GM18519 (cell line): ENCODE results near the gene SERPINB12.

Experiments
- ATAC-seq: cut with Tn5 transposase; IDR thresholded peaks from one replicate; pipeline ENCODE4 v1.9.1; 2021; ENCODE audit warnings: mild to moderate bottlenecking, moderate library complexity; ENCODE audit not compliant: unreplicated experiment, low FRiP score

SERPINB12 gene

DNA sequence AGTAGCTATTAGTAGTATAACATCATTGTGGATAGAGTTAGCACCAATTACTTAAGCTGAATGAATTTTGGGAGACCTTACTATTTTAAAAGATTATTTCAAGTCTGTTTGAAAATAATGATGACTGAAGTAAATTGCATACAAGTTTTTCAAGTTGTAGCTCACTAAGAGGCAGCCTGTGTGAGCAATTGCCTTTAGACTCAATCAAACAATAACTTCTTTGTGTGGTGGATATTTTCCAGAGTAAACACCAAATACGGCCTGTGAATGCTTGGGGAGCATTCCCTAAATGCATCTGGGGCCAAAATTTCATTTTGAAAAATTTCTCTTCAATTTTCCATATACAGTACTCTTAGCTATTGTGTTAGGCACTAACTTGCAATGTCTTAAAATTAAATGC is 7.9 kb downstream of the SERPINB12 start:
- no peak for ATAC-seq

DNA sequence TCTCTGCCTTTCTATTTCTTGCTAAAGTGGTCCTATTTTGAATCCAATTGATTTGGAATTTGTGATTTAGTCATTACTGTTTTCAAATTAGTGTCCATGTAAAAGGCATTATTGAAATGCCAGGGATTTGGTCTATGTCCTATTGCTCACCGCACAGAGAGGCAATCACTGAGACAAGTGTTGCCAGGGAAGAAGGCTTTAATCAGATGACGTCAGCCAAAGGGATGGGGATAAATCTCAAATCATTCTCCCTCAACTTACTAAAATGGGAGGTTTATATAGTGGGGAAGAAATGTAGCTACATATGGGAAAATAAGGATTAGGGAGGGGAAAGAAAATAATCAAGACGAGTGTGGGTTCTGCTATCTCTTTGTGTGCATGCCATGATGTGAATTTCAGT is 9.6 kb downstream of the SERPINB12 start:
- no peak for ATAC-seq

DNA sequence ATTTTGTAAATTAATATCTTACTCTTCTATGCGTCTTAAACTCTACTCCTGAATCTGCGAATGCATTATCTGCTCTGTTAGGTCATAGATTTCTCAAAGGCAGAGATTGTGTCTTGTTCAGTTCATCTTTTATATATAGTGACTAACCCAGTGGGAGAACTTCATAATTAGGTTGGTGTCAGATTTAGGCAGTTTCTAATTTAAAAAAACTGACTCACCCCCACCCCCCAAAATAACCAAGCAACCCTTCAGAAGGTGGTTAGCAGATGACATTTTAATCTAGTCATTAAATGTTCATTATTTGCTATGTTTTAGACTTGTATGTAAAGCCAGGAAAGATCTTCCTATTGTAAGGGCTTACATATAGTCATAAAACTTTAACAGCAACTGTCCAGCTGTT is 10.4 kb downstream of the SERPINB12 start:
- no peak for ATAC-seq

DNA sequence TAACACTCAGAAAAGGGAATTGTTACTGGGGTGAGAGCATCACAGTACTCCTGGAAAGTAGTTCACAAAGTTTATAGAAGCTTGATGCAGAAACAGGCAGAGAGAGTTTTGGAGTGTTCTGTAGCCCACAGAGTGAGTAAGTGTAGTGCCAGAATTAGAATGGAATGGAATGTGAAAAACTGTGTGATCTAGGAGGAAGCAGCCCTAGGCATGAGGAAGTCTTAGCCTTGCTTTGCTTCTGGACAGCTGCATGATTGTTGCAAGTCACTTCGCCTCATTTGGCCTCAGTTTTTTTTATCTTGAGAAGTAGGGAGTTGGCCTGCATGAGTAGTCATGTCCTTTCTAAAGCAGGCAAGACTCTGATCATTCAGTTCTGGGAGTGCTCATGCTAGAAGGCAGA is 10.9 kb downstream of the SERPINB12 start:
- no peak for ATAC-seq

DNA sequence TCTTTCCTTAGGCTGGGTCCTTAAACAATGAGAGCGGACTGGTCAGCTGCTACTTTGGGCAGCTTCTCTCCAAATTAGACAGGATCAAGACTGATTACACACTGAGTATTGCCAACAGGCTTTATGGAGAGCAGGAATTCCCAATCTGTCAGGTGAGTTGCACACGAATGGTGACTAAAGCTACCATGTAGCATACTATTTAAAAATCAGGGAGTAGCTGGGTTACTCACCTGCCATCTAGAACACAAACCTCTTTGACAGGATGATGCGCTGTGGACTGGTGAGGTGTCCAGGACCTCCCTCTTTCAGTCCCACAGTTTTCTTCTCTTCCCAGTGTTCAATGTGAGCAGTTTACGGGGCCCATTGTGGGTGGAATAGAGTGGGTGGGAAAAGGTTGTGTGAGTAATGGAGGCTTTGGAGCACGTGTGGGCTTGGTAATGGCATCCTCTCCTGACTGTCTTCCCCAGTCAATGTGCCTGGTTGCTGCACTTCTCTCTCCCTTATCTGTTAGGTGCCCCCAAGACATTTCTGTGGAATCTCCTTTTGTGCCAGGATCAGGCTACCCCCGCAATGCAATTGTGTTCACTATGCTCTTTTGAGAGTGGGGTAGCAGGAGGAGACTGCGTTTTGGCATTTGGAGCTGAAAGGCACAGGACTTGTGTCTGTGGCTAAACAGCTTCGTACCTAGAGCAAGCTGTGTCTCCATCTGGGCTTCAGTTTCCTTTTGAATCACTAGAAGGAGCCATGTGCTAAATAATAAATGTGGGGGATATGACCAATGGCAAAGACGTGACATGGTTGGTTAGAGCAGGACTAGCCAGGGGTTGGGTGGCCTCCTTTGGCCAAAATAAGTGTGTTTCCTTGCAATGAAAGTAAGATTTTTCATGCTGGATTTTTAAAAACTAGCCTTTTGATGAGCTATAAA is 17.7 kb downstream of the SERPINB12 start:
- no peak for ATAC-seq

DNA sequence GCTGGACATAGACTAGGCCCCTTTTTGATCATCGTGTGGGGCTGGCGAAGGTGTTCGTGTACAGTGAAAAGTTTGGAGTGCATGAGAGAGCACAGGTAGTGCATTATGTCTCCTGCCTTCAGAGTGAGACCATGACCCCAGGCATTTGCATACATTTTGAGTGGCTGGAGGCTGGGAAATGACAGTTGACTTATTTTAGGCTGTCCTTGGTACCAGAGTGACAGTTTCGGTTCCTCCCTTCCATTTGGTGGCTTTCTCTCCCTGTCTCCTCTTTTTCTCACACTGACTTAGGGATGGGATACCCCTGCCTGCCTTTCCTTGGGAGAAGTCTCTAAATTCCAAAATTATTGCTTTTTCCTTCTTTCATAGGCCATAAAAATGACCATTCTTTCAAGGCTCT is 20.1 kb downstream of the SERPINB12 start:
- peak; percentile 71 for ATAC-seq

DNA sequence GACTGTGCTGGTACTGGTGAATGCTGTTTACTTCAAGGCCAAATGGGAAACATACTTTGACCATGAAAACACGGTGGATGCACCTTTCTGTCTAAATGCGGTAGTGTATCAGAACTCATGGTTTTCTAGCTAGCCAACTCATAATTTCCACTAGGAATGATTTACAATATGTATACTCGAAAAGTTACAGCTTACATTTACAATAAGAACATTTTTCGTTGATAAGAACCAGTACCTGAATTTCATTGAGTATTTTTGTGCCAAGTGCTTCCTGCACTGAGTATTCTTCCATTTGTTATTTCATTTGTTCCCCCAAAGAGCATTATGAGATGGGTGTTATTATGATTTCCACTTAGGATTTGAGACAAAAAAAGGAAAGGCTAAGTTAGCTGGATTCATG is 21.9 kb downstream of the SERPINB12 start:
- ATAC-seq = no peak

DNA sequence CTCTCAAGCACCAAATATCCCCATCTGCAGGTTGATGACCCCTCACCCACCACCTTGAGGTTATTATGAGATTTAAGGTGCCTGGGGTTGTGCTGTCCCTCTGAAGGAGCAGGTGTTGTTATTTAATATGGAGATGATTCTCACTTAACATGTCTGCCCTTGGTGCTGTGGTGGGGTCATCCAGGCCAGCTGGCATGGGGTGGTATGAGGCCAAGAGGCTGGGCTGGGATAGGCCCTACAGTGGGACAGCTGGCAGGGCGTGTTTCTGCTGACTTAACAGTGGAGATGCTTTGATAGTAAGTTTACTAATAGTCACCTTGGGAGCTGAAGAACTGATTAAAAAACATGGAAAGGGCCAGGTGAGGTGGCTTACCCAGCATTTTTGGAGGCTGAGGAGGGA is 22.4 kb downstream of the SERPINB12 start:
- ATAC-seq = no peak

DNA sequence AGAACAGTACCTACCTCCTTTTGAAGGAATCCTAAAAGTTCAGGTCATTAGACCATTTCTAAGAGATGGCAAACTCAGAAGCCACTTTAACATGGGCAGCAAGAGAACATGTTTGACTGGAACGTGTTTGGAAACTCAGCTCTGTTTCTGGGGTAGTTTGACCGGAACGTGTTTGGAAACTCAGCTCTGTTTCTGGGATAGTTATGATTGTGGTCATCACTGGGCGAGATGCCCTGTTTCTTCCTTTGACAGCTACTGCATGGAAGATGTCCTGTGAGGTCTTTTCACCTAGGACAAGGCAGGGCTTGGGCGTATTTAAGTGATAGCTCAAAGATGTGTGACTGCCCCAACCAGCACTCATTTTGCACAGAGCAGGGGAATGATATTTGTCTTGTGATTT is 25.1 kb downstream of the SERPINB12 start:
- ATAC-seq = no peak

DNA sequence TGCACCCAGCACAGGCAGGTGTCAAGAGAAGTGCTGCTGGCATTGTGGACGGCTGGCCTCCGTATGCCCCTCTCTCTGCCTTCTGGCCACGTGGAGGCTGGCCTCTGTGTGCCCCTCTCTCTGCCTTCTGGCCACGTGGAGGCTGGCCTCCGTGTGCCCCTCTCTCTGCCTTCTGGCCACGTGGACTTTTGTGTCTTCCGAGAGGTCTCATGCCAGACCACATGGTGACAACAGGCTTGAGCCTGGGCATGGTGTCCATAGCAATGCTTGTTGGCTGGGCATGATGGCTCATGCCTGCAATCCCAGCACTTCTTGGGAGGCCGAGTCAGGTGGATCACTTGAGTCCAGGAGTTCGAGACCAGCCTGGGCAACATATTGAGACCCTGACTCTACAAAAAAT is 25.7 kb downstream of the SERPINB12 start:
- no peak for ATAC-seq

DNA sequence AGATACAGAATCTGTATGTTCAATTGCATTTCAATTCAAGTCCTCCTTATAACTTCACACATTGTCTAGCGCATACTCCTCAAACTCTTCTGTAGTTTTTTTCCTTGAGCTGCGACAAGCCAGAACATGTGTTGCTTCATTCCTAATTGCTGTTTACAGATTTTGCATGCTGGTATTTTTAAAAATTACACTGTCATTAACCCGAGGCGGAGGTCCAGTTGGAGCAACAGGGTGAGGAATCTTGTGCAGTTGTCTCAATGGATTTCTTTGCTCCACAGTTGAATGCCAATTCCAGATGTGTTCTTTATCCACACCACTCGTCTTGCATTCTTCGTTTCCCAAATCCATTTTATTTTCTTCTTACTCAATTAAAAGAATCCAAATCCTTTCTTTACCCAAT is 28.6 kb downstream of the SERPINB12 start:
- no peak for ATAC-seq

DNA sequence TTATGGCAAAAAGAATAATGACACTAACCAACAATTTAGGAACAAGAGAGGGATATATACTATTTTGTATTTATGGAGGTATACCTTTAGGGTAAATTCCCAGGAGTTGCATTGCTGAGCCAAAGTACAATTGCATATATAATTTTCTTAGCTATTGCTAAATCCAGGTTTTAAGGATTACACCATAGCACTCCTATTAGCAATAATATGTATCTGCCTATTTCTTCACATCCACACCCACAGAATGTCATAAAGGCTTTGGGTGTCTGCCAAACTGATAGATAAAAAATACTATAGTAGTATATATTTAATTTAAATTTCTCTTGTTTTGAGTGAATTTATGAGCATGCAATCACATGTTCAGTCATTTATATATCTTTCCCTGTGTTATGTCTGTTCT is 33.5 kb downstream of the SERPINB12 start:
- ATAC-seq = no peak

DNA sequence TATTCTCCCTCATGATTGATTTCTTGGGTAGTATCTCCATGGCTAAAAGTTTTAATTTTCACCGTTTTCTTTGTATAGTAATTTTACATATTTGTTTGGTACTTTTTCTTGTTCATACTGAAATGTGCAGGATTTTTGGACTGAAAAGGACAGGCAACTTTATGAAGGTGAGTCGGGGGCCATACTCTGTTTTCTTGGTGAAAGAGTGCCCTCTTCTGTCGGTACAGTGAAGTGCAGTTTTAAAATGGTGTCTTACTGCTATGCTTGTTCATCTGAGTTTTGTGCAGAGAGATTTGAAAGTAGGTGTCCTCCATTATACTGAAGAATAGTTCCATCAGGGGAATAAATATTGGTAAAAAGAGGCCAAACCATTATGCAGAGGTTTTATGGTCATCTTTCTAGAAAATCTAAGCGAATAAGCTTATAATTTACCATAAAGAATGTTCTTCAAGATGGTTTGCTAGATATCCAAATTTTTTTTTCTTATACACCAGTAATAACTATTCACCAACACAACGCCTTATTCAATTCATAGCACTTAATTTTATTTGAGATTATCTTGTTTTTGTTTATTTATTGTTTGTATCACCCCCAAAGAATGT is 36.3 kb downstream of the SERPINB12 start:
- ATAC-seq = peak; percentile 57

DNA sequence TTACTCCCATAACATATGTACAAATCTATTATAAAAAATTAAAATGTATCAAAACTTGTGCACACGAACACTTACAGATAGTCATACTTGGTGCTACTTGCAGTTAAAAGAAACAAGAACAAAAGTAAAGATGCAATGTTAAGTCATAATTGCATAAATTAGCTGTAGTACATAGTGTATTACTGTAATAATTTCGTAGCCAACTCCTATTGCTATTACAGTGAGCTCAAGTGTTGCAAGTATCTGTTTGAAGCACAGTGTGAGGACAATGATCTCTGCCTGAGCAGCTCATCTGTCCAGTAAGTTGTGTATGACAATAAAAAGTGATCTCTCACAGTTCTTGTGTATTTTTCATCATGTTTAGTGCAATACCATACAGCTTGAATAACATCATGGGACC is 37.4 kb downstream of the SERPINB12 start:
- no peak for ATAC-seq

DNA sequence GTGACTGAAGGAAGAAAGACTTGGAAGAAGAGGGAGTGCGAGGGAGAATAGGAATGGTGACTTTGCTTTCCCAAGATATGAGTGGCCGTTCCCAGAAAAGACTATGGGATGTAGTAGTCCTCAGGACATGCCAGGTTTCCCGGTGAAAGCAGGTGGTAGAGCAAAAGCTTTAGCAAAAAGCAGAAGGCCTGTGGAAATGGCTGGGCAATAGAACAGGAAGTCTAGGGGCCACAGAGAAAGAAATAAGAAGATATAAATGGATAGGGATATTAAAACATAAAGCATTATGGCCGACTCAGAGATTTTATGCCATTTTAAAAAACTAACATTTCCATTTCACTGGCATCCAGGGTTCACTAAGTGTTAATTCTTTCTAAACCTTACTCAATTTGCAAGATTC is 43.8 kb downstream of the SERPINB12 start:
- ATAC-seq = no peak

DNA sequence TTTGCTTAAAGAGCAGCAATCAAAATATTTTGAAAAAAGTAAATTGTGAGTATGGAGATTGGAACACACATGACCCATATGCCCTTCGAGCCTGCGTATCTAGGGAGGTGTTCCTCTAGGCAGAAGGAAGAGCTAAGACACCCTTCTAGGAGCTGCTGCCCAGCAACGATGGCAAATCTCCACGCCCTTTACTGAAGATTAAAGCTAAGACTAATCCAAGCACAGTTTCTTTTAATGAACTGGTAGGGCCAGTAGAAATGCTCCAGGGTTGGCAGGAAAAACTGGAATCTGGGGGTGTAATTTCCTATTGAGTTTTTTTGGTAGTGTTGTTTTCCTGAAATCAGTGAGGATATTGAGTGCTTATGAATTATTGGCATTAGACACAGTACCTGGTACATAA is 44.3 kb downstream of the SERPINB12 start:
- no peak for ATAC-seq

DNA sequence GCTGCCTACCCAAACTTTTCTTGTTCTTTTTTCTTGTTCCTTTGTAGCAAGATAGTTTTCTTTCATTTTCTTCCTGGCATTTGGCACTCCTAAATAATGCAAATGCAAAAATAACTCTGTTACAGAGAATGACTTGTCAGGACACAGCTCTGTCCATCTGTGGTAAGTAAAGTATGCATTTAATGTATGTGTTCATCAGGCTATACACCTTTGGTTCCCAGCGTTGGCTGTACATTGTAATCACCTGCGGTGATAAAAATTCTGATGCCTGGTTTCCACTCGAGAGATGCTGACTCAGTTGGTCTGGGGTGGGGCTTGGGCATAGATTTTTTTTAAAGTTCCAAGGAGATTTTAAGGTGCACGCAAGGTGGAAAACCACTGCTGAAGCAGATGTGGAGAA is 44.8 kb downstream of the SERPINB12 start, which contains the start of gene SERPINB13:
Gene SERPINB13, plus strand, starts transcription at position 378 of the 400 bp plus-strand sequence. CDS start 1,325 bp downstream, outside the sequence.
- ATAC-seq = no peak

DNA sequence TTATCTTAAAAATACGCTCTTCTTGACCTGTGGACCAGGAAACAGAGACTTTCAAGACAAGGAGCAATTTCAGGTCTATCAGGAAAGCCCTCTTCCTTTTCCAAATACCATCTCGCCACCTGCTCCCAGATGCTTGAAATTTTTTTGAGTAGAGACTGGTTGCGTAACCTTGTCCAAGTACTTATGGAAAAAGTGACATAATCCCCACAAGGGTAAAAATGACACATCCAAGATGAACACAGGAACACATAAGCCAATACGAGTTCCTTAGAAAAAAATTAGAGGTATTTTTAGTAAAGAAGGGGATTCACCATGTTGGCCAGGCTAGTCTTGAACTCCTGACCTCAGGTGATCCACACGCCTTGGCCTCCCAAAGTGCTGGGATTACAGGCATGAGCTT is 46.7 kb downstream of the SERPINB12 start:
- no peak for ATAC-seq

DNA sequence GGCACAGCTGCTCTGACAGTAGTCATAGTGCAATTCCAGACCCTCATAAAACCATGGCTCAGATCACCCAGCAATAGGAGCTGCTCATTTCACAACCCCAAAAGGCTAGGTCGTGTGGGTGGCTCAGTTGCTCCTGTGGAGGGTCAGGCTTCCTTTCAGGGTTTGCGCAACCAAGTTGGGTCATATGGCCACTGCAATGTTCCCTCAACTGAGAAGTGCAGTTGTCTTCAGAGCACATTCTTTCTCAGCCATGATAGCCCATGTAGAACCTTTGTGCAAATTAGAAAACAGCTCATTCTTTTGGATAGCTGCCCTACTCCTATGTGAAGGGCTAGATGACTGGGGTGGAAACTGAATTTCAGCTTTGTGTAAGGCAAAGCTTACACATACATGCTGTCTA is 48.2 kb downstream of the SERPINB12 start:
- no peak for ATAC-seq

DNA sequence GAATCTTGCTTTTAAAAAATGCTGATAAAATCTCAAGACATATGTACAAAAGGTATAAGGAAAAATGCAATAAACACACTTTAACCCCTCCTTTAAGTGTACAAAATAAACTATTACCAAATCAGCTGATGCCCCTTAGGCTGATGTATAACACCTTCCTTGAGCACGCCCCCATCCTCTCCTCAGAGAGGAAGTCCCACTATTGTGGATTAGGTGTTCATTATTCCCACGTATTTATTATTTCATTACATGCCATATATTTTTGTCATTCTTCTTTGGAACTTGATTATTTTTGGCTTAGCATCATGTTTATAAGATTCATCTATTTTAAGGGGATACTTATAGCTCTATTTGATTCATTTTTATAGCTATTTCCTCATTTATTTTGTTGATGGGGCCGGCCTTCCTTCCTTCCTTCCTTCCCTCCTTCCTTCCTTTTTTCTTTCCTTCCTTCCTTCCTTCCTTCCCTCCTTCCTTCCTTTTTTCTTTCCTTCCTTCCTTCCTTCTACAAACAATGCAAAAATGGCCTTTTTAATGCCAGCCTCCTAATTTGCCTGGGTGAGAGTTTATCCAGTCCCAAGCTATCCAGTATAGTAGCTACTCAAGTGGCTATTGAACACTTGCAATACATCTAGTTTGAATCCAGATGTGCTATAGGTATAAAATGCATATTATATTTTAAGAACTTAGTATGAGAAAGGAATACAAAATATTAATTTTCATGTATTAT is 49.0 kb downstream of the SERPINB12 start:
- no peak for ATAC-seq

DNA sequence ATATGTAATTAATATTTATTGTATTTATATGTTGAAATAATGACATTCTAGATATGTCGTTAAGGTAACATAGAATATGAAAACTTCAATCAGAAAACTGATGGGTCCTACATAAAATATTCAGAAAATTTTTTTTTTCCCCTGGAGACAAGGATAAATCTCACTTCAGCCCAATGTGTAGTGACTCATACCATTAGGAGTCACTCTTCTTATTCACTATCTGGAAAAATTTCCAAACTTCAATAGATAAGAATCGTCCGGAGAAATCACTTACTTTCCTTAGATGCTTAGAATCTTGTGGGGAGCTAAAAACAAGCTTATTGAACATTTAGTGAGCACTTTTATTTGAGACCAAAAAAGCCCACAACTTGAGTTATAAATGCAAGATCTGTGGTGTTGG is 49.6 kb downstream of the SERPINB12 start:
- no peak for ATAC-seq
